IMR-90 (cell line): ENCODE results near the gene ANGEL1. TPM values are rescaled to one million over a fixed set of nuclear protein-coding genes. Genes with fewer than 3 reads are reported as not detected.

Experiments
- ATAC-seq: fragments of 200-7000 bp; cut with Tn5 transposase; 2 replicates; pipeline ENCODE4 v1.9.1; 2020; ENCODE audit warnings: low read depth, mild to moderate bottlenecking, moderate library complexity
- BruUV-seq: library from RNA; stranded (reverse); fragments of 400-500 nt; replicated peaks from 2 replicates; lab custom pipeline; 2021; lab: Mats Ljungman, UMichigan
- CTCF ChIA-PET: fragments of 300-600 bp; formaldehyde crosslinking; extraction: SDS; loops from one replicate; lab custom pipeline; 2021; ENCODE audit warnings: antibody characterized with exemption; lab: Yijun Ruan, JAX
- POLR2A ChIA-PET: fragments of 300-600 bp; sonication (Branson Sonifier 250); formaldehyde crosslinking; loops from one replicate; lab custom pipeline; 2022; ENCODE audit warnings: antibody characterized with exemption; ENCODE audit not compliant: unreplicated experiment; lab: Charles Lee
- DNase-seq: peaks from one replicate; pipeline ENCODE4 v3.0.0; 2013
- H2AFZ ChIP-seq: replicated peaks from 2 replicates; pipeline ENCODE3; 2013; ENCODE audit warnings: low read length, mild to moderate bottlenecking; ENCODE audit not compliant: poor library complexity
- H2AK5ac ChIP-seq: 2 replicates; pipeline ENCODE4 v1.6.1; 2013; ENCODE audit warnings: low read depth, low read length, inconsistent platforms
- H2AK9ac ChIP-seq: replicated peaks from 2 replicates; pipeline ENCODE3; 2013; ENCODE audit warnings: mild to moderate bottlenecking, low read depth, low read length, moderate library complexity; ENCODE audit not compliant: poor library complexity
- H2BK120ac ChIP-seq: 2 replicates; pipeline ENCODE4 v1.6.1; 2013; ENCODE audit warnings: low read depth, low read length, inconsistent platforms
- H2BK15ac ChIP-seq: 3 replicates; pipeline ENCODE4 v1.6.1; 2013; ENCODE audit warnings: low read depth, low read length, inconsistent platforms
- H2BK20ac ChIP-seq: 2 replicates; pipeline ENCODE4 v1.6.1; 2013; ENCODE audit warnings: low read depth, mild to moderate bottlenecking, inconsistent platforms, low read length, moderate library complexity
- H2BK5ac ChIP-seq: 2 replicates; pipeline ENCODE4 v1.6.1; 2013; ENCODE audit warnings: mild to moderate bottlenecking, low read depth, low read length, inconsistent platforms; ENCODE audit not compliant: poor library complexity, severe bottlenecking
- H3K14ac ChIP-seq: replicated peaks from 2 replicates; pipeline ENCODE4 v1.6.1; 2013; ENCODE audit warnings: low read depth, low read length, inconsistent platforms
- H3K18ac ChIP-seq: 2 replicates; pipeline ENCODE4 v1.6.1; 2013; ENCODE audit warnings: low read depth, low read length, control low read depth
- H3K23ac ChIP-seq: 2 replicates; pipeline ENCODE4 v1.6.1; 2013; ENCODE audit warnings: low read depth, low read length, inconsistent platforms
- H3K27ac ChIP-seq: 2 replicates; pipeline ENCODE4 v1.5.1; 2013; ENCODE audit warnings: mild to moderate bottlenecking, control low read depth, low read length; ENCODE audit not compliant: insufficient read depth
- H3K27me3 ChIP-seq: 2 replicates; pipeline ENCODE4 v1.6.1; 2013; ENCODE audit warnings: low read length; ENCODE audit not compliant: control insufficient read depth, insufficient read depth
- H3K36me3 ChIP-seq: 2 replicates; pipeline ENCODE4 v1.6.1; 2013; ENCODE audit warnings: low read length, mixed read lengths; ENCODE audit not compliant: control insufficient read depth, insufficient read depth
- H3K4ac ChIP-seq: 2 replicates; pipeline ENCODE4 v1.6.1; 2013; ENCODE audit warnings: low read depth, low read length, inconsistent platforms
- H3K4me1 ChIP-seq: 2 replicates; pipeline ENCODE4 v1.6.1; 2013; ENCODE audit warnings: low read length, mixed read lengths; ENCODE audit not compliant: control insufficient read depth, insufficient read depth
- H3K4me2 ChIP-seq: 2 replicates; pipeline ENCODE4 v1.6.1; 2013; ENCODE audit warnings: low read depth, mild to moderate bottlenecking, control low read depth, low read length, moderate library complexity
- H3K4me3 ChIP-seq: 2 replicates; pipeline ENCODE4 v1.5.1; 2013; ENCODE audit warnings: low read depth, mild to moderate bottlenecking, control low read depth, low read length, moderate library complexity; ENCODE audit not compliant: insufficient read depth
- H3K56ac ChIP-seq: 2 replicates; pipeline ENCODE4 v1.6.1; 2013; ENCODE audit warnings: low read length, inconsistent platforms; ENCODE audit not compliant: insufficient read depth; ENCODE audit errors: extremely low read depth
- H3K79me1 ChIP-seq, 2 experiments: 2 replicates each; pipeline ENCODE4 v1.6.1; 2013; ENCODE audit warnings: low read length in 2 of 2, inconsistent platforms in 1 of 2, low read depth in 1 of 2
- H3K9ac ChIP-seq: 2 replicates; pipeline ENCODE4 v1.6.1; 2013; ENCODE audit warnings: low read depth, low read length, control low read depth
- H3K9me1 ChIP-seq: 2 replicates; pipeline ENCODE4 v1.6.1; 2013; ENCODE audit warnings: low read length, inconsistent platforms; ENCODE audit not compliant: insufficient read depth
- H3K9me3 ChIP-seq: 2 replicates; pipeline ENCODE4 v1.6.1; 2013; ENCODE audit warnings: low read length; ENCODE audit not compliant: control insufficient read depth, insufficient read depth
- H4K20me1 ChIP-seq: 2 replicates; pipeline ENCODE4 v1.6.1; 2013; ENCODE audit warnings: low read length, inconsistent platforms; ENCODE audit not compliant: insufficient read depth
- H4K5ac ChIP-seq: 2 replicates; pipeline ENCODE4 v1.6.1; 2013; ENCODE audit warnings: mild to moderate bottlenecking, low read depth, low read length, control low read depth
- H4K8ac ChIP-seq, 2 experiments: 2 replicates each; pipeline ENCODE4 v1.6.1; 2013; ENCODE audit warnings: low read depth in 2 of 2, low read length in 2 of 2, control low read depth in 1 of 2, inconsistent platforms in 1 of 2
- H4K91ac ChIP-seq: 2 replicates; pipeline ENCODE4 v1.6.1; 2013; ENCODE audit warnings: low read depth, low read length, inconsistent platforms; ENCODE audit not compliant: insufficient read depth
- CEBPB ChIP-seq: IDR thresholded peaks from 2 replicates; pipeline ENCODE4 v1.6.1; 2012; ENCODE audit warnings: low read depth, low read length, improper control_type of control experiment
- MAFK ChIP-seq: IDR thresholded peaks from 2 replicates; pipeline ENCODE4 v1.6.1; 2012; ENCODE audit warnings: low read depth, low read length, improper control_type of control experiment
- NFE2L2 ChIP-seq: fragments of 150-350 bp; IDR thresholded peaks from 2 replicates; pipeline ENCODE4 v1.6.1; 2016; ENCODE audit warnings: low read depth, mild to moderate bottlenecking, low read length
- RFX5 ChIP-seq: IDR thresholded peaks from 2 replicates; pipeline ENCODE4 v1.8.0; 2012; ENCODE audit warnings: low read depth, mild to moderate bottlenecking, low read length, moderate library complexity
- WGBS, 2 experiments: methylation state at CpG; one replicate each; pipeline versions ENCODE4 v1.1.5 to v1.1.7; 2013; ENCODE audit warnings: missing lambda C conversion rate in 2 of 2; ENCODE audit not compliant: insufficient read length in 1 of 2; ENCODE audit errors: extremely low coverage in 2 of 2; 5-methylcytosine and 5-hydroxymethylcytosine counted together
- dilution Hi-C: fragments of 300-500 bp; cut with HindIII; formaldehyde crosslinking; loops from one replicate; pipeline ENCODE4 v1.14.3; 2018; ENCODE audit warnings: low sequenced_read_pairs; ENCODE audit not compliant: unreplicated experiment
- in situ Hi-C: fragments of 300-500 bp; cut with MboI; formaldehyde crosslinking; loops from 3 replicates; pipeline ENCODE4 v1.14.3; 2019; ENCODE audit warnings: low sequenced_read_pairs, inconsistent platforms, mixed read lengths
- intact Hi-C: fragments of 100-400 bp; cut with micrococcal nuclease; formaldehyde crosslinking; loops from 2 replicates; pipeline ENCODE4 v1.10.0; 2022
- polyA plus RNA-seq, 3 experiments: library from polyadenylated mRNA; depleted of rRNA; stranded (reverse); fragments of >200 nt; gene quantifications; 2 replicates each; pipeline ENCODE4 v1.2.3, GENCODE V29; 2012; ENCODE audit warnings: low replicate concordance in 1 of 3
- total RNA-seq: library from RNA; depleted of rRNA; stranded (reverse); fragments of >200 nt; gene quantifications from 2 replicates; pipeline ENCODE4 v1.2.3, GENCODE V29; 2012

ANGEL1 gene
- total and polyA plus RNA-seq, 2 of the 4 experiments (the other 2 are of a cell fraction): 4.1 to 10.0 TPM

DNA sequence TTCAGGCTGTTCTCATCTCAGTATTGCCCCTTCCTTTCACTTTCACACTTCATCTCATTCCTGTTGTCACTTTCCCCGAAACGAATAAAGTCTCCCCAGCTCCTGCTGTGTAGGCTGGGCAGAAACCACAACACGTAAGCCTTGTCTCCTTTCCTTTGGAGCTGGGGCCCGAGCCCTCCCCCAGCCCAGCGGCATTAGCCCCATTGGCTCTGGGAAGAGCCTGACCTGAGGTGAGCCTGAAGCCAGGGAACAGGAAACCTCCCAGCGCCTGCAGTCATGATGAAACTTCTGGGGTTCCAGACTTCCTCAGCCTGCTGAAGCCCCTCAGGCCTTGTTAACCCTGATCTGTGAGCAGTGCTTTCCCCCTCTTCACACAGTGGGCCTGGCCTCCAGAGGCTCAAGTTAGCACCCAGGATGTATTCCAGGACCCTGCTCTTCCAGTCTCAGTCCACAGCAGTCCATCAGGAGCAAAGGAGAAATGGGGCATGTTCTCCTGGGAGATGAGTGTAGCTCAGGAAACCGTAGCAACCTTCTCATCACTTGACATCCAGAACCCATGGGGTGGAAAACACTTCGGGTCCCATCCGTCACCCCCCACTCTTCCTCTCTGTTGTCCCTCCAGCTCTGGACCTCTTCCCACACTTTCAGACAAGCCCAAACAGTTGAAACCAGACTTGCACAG lies 29.7 kb downstream of the ANGEL1 start (continued):
- no peak for TF ChIP-seq RFX5

DNA sequence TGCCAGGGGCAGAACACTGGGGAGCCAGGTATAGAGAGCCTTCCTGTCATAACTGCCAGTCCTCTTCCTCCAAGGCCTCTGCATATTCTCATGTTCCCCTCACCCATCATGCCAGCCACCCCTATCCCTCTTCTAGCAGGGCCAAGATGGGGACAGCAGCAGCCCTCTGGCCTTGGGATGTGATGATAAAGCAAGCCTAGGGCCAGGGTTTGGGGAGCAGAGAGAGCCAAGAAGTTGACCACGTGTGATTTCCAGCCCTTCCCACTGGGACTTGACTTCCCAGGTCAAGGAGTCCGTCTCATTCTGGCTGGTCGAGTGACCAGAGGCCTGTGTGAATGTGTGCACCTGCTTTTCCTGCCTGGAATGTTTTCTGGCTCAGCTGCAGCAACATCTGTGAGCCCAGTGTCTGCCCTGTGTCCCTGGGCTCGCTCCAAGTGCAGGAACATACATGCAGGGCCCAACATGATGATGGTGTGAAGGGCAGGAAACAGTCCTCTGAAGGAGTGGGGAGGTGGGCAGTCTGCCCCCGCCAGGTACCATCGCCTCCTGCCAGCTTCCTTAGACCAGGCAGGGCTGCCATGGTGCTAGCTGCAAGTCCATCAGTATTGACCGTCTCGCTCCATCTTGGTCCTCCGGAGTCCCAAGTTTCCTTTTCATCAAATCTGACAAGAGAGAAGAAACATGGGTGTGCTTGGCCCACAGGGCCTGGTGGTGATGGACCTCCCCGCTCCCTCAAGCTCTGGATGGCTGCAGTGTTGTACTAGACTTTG lies 30.4 kb downstream of the ANGEL1 start:
- no peak overlapping the region for H3K56ac ChIP-seq
- peaks cover 2% of the 10 kb centered on the region; the same call in 1 of the 2 replicates for H3K9me1 ChIP-seq
- DNase-seq: no peak
- no peak overlapping the region for H2BK15ac ChIP-seq
- peak overlapping the region; percentile 23 for H2AFZ ChIP-seq
- H3K4me1 ChIP-seq: peaks cover 4% of the 10 kb centered on the region; the same call in 1 of the 2 replicates
- no peak overlapping the region for H3K4me2 ChIP-seq
- no peak overlapping the region for H3K23ac ChIP-seq
- H3K14ac ChIP-seq: no peak overlapping the region
- H4K91ac ChIP-seq: no peak overlapping the region
- intact Hi-C loops (no loop called here), in situ Hi-C loops (loop anchor here (5.0 kb wide), 1 partner anchor 65 kb away; no protein-coding TSS in a partner anchor), dilution Hi-C loops (no loop called here)
- no peak overlapping the region for H4K8ac ChIP-seq
- ChIA-PET CTCF (no interaction called here), POLR2A (no interaction called here)
- no peaks in the 10 kb centered on the region for H3K9me3 ChIP-seq
- no peaks in the 10 kb centered on the region for H3K27me3 ChIP-seq
- no peaks in the 10 kb centered on the region for H4K20me1 ChIP-seq
- BruUV-seq: TSS peak; percentile 62
- peaks cover 6% of the 10 kb centered on the region for H3K36me3 ChIP-seq
- H3K18ac ChIP-seq: no peak overlapping the region
- H2AK5ac ChIP-seq: no peak overlapping the region
- no peak overlapping the region for H3K27ac ChIP-seq
- no peak overlapping the region for H4K5ac ChIP-seq
- no peak overlapping the region for H2BK5ac ChIP-seq
- TF ChIP-seq NFE2L2 (no peak), MAFK (no peak), CEBPB (no peak), RFX5 (no peak)
- no peak overlapping the region for H2BK20ac ChIP-seq
- no peak overlapping the region for H3K4ac ChIP-seq
- ATAC-seq: no peak
- no peaks in the 10 kb centered on the region for H3K79me1 ChIP-seq
- H2AK9ac ChIP-seq: peak overlapping the region; percentile 60
- no peak overlapping the region for H3K4me3 ChIP-seq
- H3K9ac ChIP-seq: no peak overlapping the region
- no peak overlapping the region for H2BK120ac ChIP-seq
- WGBS, 2 experiments: 60% methylated on average over 1 of the region's 10 CpGs; no CpG with 5 or more reads in 1 of the 2 experiments
